CD1c-positive myeloid dendritic cell (primary cell): ENCODE data around the gene TMEM123.
A peak's percentile ranks its signal among the peaks of the same experiment; 100 is the strongest.

Experiments used
- DNase-seq: peaks from one replicate; pipeline ENCODE4 v3.0.0-alpha.2; 2016; ENCODE audit errors: extremely low spot score

The TMEM123 gene

DNA sequence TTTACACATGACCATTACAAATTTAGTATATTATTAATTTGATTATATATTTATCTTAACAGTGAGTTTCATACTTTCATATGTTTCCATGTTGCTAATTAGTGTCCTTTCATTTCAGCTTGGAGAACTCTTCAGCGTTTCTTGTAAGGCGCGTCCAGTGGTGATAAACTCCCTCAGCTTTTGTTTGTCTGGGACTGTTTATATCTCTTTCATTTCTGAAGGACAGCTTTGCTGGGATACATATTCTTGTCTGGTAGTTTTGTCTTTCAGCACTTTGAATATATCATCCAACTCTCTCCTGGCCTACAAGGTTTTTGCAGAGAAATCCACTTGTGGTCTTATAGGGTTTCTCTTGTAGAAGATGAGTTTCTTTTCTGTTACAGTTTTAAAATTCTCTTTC lies 93.2 kb downstream of the TMEM123 start:
- no peak for DNase-seq

DNA sequence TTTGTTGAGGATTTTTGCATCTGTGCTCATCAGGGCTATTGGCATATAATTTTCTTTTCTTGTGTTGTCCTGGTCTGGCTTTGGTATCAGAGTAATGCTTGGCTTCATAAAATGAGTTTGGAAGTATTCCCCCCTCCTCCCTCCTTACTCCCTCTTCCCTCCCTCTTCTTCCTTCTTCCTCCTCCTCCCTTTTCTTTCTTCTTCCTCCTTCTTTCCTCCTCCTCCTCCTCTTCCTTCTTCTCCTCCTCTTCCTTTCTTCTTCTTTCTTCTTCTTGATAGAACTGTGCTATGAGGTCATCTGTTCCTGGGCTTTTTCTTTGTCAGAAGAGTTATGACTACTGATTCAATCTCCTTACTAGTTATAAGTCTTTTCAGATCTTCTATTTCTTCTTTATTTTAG lies 95.4 kb downstream of the TMEM123 start:
- no peak for DNase-seq

DNA sequence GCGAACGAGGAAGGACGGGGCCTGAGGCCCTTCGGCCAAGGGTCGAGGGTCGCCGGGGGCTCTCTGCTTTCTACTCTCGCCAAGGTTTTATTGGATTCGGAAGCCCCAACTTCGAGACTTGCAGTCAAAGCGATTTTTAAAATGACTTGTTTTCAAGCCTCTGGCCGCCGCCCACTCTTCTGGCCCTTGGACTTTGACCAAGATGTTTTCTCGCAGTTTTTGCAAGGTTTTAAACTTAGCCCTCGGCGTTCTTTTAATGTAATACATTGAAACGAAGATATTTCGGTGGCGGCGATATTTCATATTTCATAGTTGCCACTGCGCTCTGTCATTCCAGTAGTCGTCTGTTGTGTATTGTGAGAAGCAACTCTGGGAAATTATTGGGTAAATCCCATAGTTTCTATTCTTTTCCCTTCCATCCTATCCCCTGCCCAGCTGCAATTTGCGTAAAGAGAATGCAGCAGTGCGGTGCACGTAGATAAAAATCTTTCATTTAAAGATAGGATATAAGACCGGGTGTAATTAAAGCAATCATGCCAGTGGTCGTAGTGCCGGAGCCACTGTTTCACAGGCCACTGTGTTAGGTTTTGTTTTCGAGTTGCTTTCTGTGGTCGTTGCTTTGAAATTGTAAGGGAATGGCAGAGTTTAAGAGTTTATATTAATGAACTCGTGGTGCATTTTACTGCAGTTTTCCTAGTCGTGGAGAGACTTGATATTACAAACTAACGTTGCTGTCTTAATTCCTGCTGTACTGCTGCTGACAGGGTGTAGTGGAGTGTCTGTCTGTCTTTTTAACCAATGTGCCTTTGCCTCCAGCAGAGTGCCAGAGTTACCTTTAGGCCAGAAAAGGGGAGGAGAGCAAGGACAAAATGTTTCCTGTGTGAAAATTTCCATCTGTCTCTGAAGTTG lies 104.8 kb downstream of the TMEM123 start:
- peak; percentile 5 for DNase-seq

DNA sequence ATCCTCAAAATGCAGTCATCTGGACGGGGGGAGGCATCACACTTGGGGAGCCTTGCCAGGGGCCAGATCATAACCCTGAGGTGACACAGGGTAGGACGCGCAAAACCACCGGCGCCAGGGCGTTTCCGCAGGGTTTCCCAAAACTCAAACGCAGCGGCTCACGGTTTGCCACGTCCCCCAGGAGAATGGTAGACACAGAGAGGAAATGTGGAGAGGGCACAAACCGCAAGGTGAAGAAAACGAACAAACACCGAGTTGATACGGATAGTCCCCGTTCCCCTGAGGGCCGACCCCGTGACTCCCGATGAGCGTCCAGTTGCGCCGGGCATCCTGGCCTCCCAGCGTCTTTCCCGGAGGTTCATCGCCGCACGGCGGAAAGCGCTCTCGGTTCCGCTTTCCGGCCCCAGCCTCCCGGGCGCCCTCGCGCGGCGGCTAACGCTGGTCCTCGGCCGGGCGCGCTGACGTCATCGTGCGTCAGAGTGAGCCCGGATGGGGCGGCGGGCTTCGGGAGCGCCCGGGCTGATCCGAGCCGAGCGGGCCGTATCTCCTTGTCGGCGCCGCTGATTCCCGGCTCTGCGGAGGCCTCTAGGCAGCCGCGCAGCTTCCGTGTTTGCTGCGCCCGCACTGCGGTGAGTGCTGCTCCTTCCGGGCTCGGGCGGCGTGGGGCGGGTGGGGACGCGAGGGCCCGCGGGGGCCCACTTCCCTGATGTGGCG lies 105.7 kb downstream of the TMEM123 start, which contains the start of gene BIRC2:
Gene BIRC2 (plus strand): TSS at position 467 of the 714 bp plus-strand sequence. CDS start 2,641 bp downstream, outside the sequence.
- peak; percentile 98 for DNase-seq

DNA sequence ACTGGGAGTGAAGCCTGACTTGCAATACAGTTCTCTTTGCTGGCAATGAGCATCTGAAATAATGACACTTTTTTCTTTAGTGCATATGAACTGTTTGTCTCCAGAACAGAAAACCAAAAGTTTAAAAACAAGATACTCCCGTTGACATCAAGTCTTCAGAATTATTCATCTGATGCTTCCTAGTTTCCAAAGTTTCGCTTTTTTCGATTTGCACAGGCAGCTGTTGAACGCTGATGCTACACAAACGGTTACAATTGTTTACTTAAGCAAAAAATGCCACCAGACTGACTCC lies 106.2 kb downstream of the TMEM123 start:
- DNase-seq, result no peak
